Lower leg skin (tissue), 4 donors: ENCODE results near the gene IPO13. TPM values are rescaled to one million over a fixed set of nuclear protein-coding genes. Genes with fewer than 3 reads are reported as not detected.

Experiments used
- DNase-seq, 2 donors: peaks; one replicate each; pipeline ENCODE4 v3.0.0-alpha.2; 2019; ENCODE audit warnings: low spot score in 2 of 2
- H3K4me3 ChIP-seq: fragments of 200-600 bp; sonication (generic); 2 replicates; pipeline ENCODE4 v1.5.1; 2017; ENCODE audit warnings: mild to moderate bottlenecking, low read depth; ENCODE audit not compliant: poor library complexity, severe bottlenecking
- CTCF ChIP-seq, 3 donors: fragments of 450-650 bp; IDR thresholded peaks; one replicate each; pipeline ENCODE4 v1.5.1; 2016; ENCODE audit warnings: antibody characterized with exemption in 3 of 3, mild to moderate bottlenecking in 3 of 3, moderate library complexity in 2 of 3
- POLR2A ChIP-seq, 2 donors: fragments of 450-650 bp; IDR thresholded peaks; one replicate each; pipeline ENCODE4 v1.6.1; 2016 to 2017; ENCODE audit warnings: antibody characterized with exemption in 2 of 2, mild to moderate bottlenecking in 1 of 2, moderate library complexity in 1 of 2
- WGBS, 2 donors: methylation state at CpG; one replicate each; pipeline ENCODE4 v1.1.5; 2018; 5-methylcytosine and 5-hydroxymethylcytosine counted together
- intact Hi-C: fragments of 100-400 bp; cut with DNase I; formaldehyde crosslinking; loops from one replicate; pipeline ENCODE4 v1.15.0; 2023; ENCODE audit warnings: low total_unique reads
- total RNA-seq, 4 donors: library from RNA; depleted of rRNA; stranded (reverse); fragments of >200 nt; gene quantifications; one replicate each; pipeline ENCODE4 v1.1.0, GENCODE V29; 2016

IPO13 gene
- total RNA-seq, 4 donors from 2014 or later = 14.6 to 24.1 (median 18.2) TPM

- no peak for DNase-seq
- no peak for TF ChIP-seq CTCF (IDR thresholded peaks at IDR 0.05)
- no peak for TF ChIP-seq POLR2A (IDR thresholded peaks at IDR 0.05)
- intact Hi-C loops = no loop called here
- no peak overlapping the region for H3K4me3 ChIP-seq
- WGBS, 2 donors = 44 to 53% methylated on average over 12 to 13 of the region's 13 CpGs
Measured at GRCh38 chr1:43980255-43981134, 33.7 kb downstream of the IPO13 start.

GRCh38 chr1:43981135-43981491 is 34.4 kb downstream of the IPO13 start:
- WGBS, 2 donors = 36 to 58% methylated on average over 19 to 20 of the region's 20 CpGs
- H3K4me3 ChIP-seq = no peak overlapping the region
- no peak for DNase-seq
- intact Hi-C loops = no loop called here
- TF ChIP-seq POLR2A (IDR thresholded peaks at IDR 0.05) (no peak), CTCF (IDR thresholded peaks at IDR 0.05) (no peak)

GRCh38 chr1:43981636-43982035 is 34.9 kb downstream of the IPO13 start:
- TF ChIP-seq POLR2A (IDR thresholded peaks at IDR 0.05) (no peak), CTCF (IDR thresholded peaks at IDR 0.05) (no peak)
- no peak overlapping the region for H3K4me3 ChIP-seq
- 96% methylated on average over 15 to 17 of the region's 20 CpGs for WGBS, 2 donors
- no peak for DNase-seq
- intact Hi-C loops = no loop called here

- TF ChIP-seq CTCF (IDR thresholded peaks at IDR 0.05) (no peak), POLR2A (IDR thresholded peaks at IDR 0.05) (no peak)
- no peak for DNase-seq
- WGBS, 2 donors = 89 to 91% methylated on average over 4 to 5 of the region's 8 CpGs
- intact Hi-C loops = no loop called here
- H3K4me3 ChIP-seq = no peak overlapping the region
Measured at GRCh38 chr1:43982241-43982640, 35.5 kb downstream of the IPO13 start.

GRCh38 chr1:43982808-43983207 is 36.1 kb downstream of the IPO13 start:
- DNase-seq = no peak
- intact Hi-C loops = no loop called here
- TF ChIP-seq CTCF (IDR thresholded peaks at IDR 0.05) (no peak), POLR2A (IDR thresholded peaks at IDR 0.05) (no peak)
- no peak overlapping the region for H3K4me3 ChIP-seq
- WGBS, 2 donors = 82 to 83% methylated on average over 15 of the region's 15 CpGs
